Esophagus (tissue), 2 donors: ENCODE data around the gene IPPK. TPM values are rescaled to one million over a fixed set of nuclear protein-coding genes. Genes with fewer than 3 reads are reported as not detected.

Experiments used
- H3K27ac ChIP-seq, 2 donors: one replicate each; pipeline ENCODE4 v1.5.1; 2013; ENCODE audit warnings: low read depth in 2 of 2, mild to moderate bottlenecking in 2 of 2, inconsistent platforms in 1 of 2, low read length in 1 of 2, moderate library complexity in 1 of 2
- H3K27me3 ChIP-seq, 2 donors: one replicate each; pipeline ENCODE4 v1.6.1; 2013; ENCODE audit warnings: low read length in 2 of 2, control low read depth in 1 of 2, mild to moderate bottlenecking in 1 of 2; ENCODE audit not compliant: insufficient read depth in 2 of 2, control insufficient read depth in 1 of 2
- H3K36me3 ChIP-seq, 2 donors: one replicate each; pipeline ENCODE4 v1.6.1; 2013; ENCODE audit warnings: low read length in 1 of 2; ENCODE audit not compliant: control insufficient read depth in 2 of 2, insufficient read depth in 2 of 2
- H3K4me1 ChIP-seq, 2 donors: one replicate each; pipeline ENCODE4 v1.6.1; 2013; ENCODE audit warnings: low read length in 1 of 2; ENCODE audit not compliant: control insufficient read depth in 2 of 2, insufficient read depth in 2 of 2
- H3K4me3 ChIP-seq, 2 donors: one replicate each; pipeline ENCODE4 v1.5.1; 2013; ENCODE audit warnings: low read length in 2 of 2, mild to moderate bottlenecking in 2 of 2, low read depth in 1 of 2, moderate library complexity in 1 of 2
- H3K9me3 ChIP-seq, 2 donors: one replicate each; pipeline ENCODE4 v1.6.1; 2013; ENCODE audit warnings: mild to moderate bottlenecking in 2 of 2, low read depth in 1 of 2, low read length in 1 of 2, moderate library complexity in 1 of 2; ENCODE audit not compliant: control insufficient read depth in 2 of 2, insufficient read depth in 1 of 2
- WGBS, 2 donors: extraction: QIAGEN DNeasy Blood & Tissue Kit; methylation state at CpG; one replicate each; pipeline ENCODE4 v1.1.7; 2013; 5-methylcytosine and 5-hydroxymethylcytosine counted together
- polyA plus RNA-seq, 2 donors: library from polyadenylated mRNA; stranded (reverse); fragments of 200-250 nt; gene quantifications; one replicate each; pipeline ENCODE4 v1.2.3, GENCODE V29; 2013
- donor health status: healthy with polysubstance abuse.
- donor health status: Bipolar disorder and iron deficiency.

The IPPK gene
- polyA plus RNA-seq, 2 donors = 18.7 to 41.1 TPM

GRCh38 chr9:92613268-92614122 lies 56.4 kb downstream of the IPPK start:
- Histone ChIP-seq H3K27me3 (no peaks in the 10 kb centered on the region), H3K36me3 (peaks cover 5 to 34% of the 10 kb centered on the region in 2 donors), H3K9me3 (no peaks in the 10 kb centered on the region), H3K4me3 (no peak overlapping the region), H3K27ac (peak overlapping the region; percentile 84 to 86), H3K4me1 (peaks cover 12 to 28% of the 10 kb centered on the region in 2 donors)
- 95 to 97% methylated on average over 23 of the region's 23 CpGs for WGBS, 2 donors

GRCh38 chr9:92612816-92613215 lies 57.1 kb downstream of the IPPK start:
- 84 to 85% methylated on average over 11 of the region's 11 CpGs for WGBS, 2 donors
- peak overlapping the region; percentile 84 to 88 for H3K27ac ChIP-seq
- no peak overlapping the region for H3K4me3 ChIP-seq
- no peaks in the 10 kb centered on the region for H3K27me3 ChIP-seq
- peaks cover 5 to 30% of the 10 kb centered on the region in 2 donors for H3K36me3 ChIP-seq
- H3K9me3 ChIP-seq = no peaks in the 10 kb centered on the region
- H3K4me1 ChIP-seq = peaks cover 11 to 28% of the 10 kb centered on the region in 2 donors

GRCh38 chr9:92612292-92612691 lies 57.6 kb downstream of the IPPK start:
- peaks cover 11 to 25% of the 10 kb centered on the region in 2 donors for H3K4me1 ChIP-seq
- H3K36me3 ChIP-seq = peaks cover 5 to 26% of the 10 kb centered on the region in 2 donors
- 61 to 65% methylated on average over 5 of the region's 5 CpGs for WGBS, 2 donors
- H3K9me3 ChIP-seq = no peaks in the 10 kb centered on the region
- no peak overlapping the region for H3K4me3 ChIP-seq
- peak overlapping the region; percentile 84 to 88 for H3K27ac ChIP-seq
- H3K27me3 ChIP-seq = no peaks in the 10 kb centered on the region

- Histone ChIP-seq H3K27me3 (no peaks in the 10 kb centered on the region), H3K36me3 (peaks cover 5 to 24% of the 10 kb centered on the region in 2 donors), H3K27ac (peak overlapping the region; percentile 84 to 88), H3K9me3 (no peaks in the 10 kb centered on the region), H3K4me3 (no peak overlapping the region), H3K4me1 (peaks cover 11 to 23% of the 10 kb centered on the region in 2 donors)
- 50 to 70% methylated on average over 10 of the region's 10 CpGs for WGBS, 2 donors
Measured at GRCh38 chr9:92611621-92612285, 58.2 kb downstream of the IPPK start.

- no peaks in the 10 kb centered on the region for H3K9me3 ChIP-seq
- H3K36me3 ChIP-seq = peaks cover 5 to 22% of the 10 kb centered on the region in 2 donors
- no peaks in the 10 kb centered on the region for H3K27me3 ChIP-seq
- 91 to 94% methylated on average over 32 of the region's 32 CpGs for WGBS, 2 donors
- H3K4me1 ChIP-seq = peaks cover 11 to 23% of the 10 kb centered on the region in 2 donors
- H3K27ac ChIP-seq = peak overlapping the region; percentile 84 to 88
- H3K4me3 ChIP-seq = no peak overlapping the region
Measured at GRCh38 chr9:92610470-92611420, 59.2 kb downstream of the IPPK start.

- 59 to 66% methylated on average over 11 of the region's 11 CpGs for whole genome bisulfite sequencing, 2 donors
- Histone ChIP-seq H3K27ac (peak overlapping the region; percentile 9 to 81), H3K36me3 (peaks cover 5 to 13% of the 10 kb centered on the region in 2 donors), H3K27me3 (no peaks in the 10 kb centered on the region), H3K9me3 (no peaks in the 10 kb centered on the region), H3K4me1 (peaks cover 9 to 20% of the 10 kb centered on the region in 2 donors), H3K4me3 (no peak overlapping the region)
Measured at GRCh38 chr9:92608909-92609445, 61.0 kb downstream of the IPPK start.

- Histone ChIP-seq H3K4me1 (peaks cover 6 to 21% of the 10 kb centered on the region in 2 donors), H3K27ac (peak overlapping the region; percentile 9 to 81), H3K9me3 (peaks cover 0 to 3% of the 10 kb centered on the region in 2 donors), H3K36me3 (peaks cover 5 to 9% of the 10 kb centered on the region in 2 donors), H3K4me3 (no peak overlapping the region), H3K27me3 (no peaks in the 10 kb centered on the region)
- WGBS, 2 donors = 61 to 65% methylated on average over 10 of the region's 10 CpGs
Measured at GRCh38 chr9:92608241-92608908, 61.6 kb downstream of the IPPK start.

GRCh38 chr9:92607773-92608172 lies 62.2 kb downstream of the IPPK start:
- Histone ChIP-seq H3K4me3 (no peak overlapping the region), H3K27ac (peak overlapping the region in 1 of 2 donors; percentile 75), H3K27me3 (no peaks in the 10 kb centered on the region), H3K9me3 (peaks cover 0 to 3% of the 10 kb centered on the region in 2 donors), H3K4me1 (peaks cover 6 to 22% of the 10 kb centered on the region in 2 donors), H3K36me3 (peaks cover 5 to 8% of the 10 kb centered on the region in 2 donors)
- WGBS, 2 donors = 41 to 48% methylated on average over 4 of the region's 4 CpGs
